ENCODE measurements around the gene CELF4. TPM values are rescaled to one million over a fixed set of nuclear protein-coding genes. Genes with fewer than 3 reads are reported as not detected.

The CELF4 gene
- total and polyA plus RNA-seq, 4 donors: 0.24 to 3.0 (median 1.3) TPM

DNA sequence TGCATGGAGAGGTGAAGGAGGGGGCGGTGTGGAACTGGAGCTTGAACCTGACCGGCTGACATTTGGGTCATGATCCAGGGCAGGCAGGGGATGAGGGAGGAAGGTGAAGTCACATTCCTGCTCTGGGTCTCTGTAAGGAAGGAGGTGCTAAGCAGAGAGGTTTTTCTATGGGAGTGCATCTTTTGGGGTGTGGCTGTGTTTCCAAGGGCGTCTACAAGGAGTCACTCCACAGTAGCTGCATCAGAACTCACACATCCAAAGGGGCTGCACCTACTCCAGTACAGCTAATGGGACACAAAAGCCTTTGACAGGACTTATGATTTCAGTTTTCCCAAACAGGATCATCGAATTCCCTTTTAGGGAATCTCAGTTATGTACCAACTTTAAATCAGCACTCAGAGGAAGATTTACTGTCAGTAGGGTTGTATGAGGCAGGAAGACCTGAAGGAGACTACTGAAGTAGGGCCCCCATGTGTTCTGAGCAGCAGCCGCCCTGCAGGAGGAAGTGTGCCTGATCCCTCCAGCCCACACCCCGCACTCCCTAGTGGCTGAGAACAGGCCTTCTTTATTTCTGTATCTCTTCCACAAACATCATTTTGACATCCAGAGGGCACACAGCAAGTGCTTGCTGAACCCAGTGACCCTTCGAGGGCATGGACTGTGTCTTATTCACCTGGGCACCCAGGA lies 137.2 kb downstream of the CELF4 start:
- H3K4me1 ChIP-seq (ENCODE audit: control insufficient read depth in 5 of 5, insufficient read depth in 5 of 5, low read length in 5 of 5): peaks cover 0 to 11% (median 0%) of the 10 kb centered on the region in 5 donors
- H3K9ac ChIP-seq (ENCODE audit: insufficient read depth in 1 of 2, low read length in 2 of 2): no peak overlapping the region
- WGBS, 2 donors: 73 to 77% methylated on average over 7 of the region's 7 CpGs
- no peaks in the 10 kb centered on the region for H3K27me3 ChIP-seq (ENCODE audit: control insufficient read depth in 3 of 3, insufficient read depth in 3 of 3, low read length in 2 of 3)
- H3K27ac ChIP-seq (ENCODE audit: low read depth in 1 of 2, low read length in 1 of 2): no peak overlapping the region
- H3K36me3 ChIP-seq (ENCODE audit: control insufficient read depth in 4 of 4, insufficient read depth in 4 of 4, low read length in 4 of 4): no peaks in the 10 kb centered on the region
- DNase-seq (no peak), ATAC-seq (ENCODE audit: insufficient read depth, low FRiP score) (no peak)
- TF ChIP-seq, protein P1, sequence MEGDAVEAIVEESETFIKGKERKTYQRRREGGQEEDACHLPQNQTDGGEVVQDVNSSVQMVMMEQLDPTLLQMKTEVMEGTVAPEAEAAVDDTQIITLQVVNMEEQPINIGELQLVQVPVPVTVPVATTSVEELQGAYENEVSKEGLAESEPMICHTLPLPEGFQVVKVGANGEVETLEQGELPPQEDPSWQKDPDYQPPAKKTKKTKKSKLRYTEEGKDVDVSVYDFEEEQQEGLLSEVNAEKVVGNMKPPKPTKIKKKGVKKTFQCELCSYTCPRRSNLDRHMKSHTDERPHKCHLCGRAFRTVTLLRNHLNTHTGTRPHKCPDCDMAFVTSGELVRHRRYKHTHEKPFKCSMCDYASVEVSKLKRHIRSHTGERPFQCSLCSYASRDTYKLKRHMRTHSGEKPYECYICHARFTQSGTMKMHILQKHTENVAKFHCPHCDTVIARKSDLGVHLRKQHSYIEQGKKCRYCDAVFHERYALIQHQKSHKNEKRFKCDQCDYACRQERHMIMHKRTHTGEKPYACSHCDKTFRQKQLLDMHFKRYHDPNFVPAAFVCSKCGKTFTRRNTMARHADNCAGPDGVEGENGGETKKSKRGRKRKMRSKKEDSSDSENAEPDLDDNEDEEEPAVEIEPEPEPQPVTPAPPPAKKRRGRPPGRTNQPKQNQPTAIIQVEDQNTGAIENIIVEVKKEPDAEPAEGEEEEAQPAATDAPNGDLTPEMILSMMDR (IDR thresholded peaks at IDR 0.05; ENCODE audit: control extremely low read depth, extremely low read depth): no peak
- no peaks in the 10 kb centered on the region for H3K9me3 ChIP-seq (ENCODE audit: control insufficient read depth in 4 of 4, insufficient read depth in 3 of 4, low read length in 3 of 4)
- H3K4me3 ChIP-seq: no peak overlapping the region

DNA sequence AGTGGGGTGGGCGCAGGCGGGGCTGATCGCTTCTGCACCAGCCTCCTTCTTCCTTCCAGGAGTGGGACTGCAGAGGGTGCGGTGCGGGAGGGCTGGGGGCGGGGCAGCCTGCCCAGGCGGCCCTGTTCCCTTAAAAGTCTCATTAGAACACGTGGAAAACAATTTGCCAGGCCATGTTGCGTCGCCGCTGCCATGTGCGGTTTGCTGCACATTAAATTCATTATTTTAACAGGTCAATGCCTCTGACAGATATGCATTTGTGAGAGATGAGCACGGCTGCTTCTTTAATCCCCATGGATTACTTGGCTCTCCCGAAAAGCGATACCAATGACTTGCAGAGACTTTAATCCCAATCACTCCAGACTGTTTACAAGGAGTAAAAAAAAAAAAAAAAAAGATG lies 139.0 kb downstream of the CELF4 start:
- TF ChIP-seq, protein P1 (IDR thresholded peaks at IDR 0.05; ENCODE audit: control extremely low read depth, extremely low read depth): no peak
- Histone ChIP-seq H3K9me3 (ENCODE audit: control insufficient read depth in 4 of 4, insufficient read depth in 3 of 4, low read length in 3 of 4) (no peaks in the 10 kb centered on the region), H3K4me1 (ENCODE audit: control insufficient read depth in 5 of 5, insufficient read depth in 5 of 5, low read length in 5 of 5) (peaks cover 0 to 27% (median 7%) of the 10 kb centered on the region in 5 donors), H3K27ac (ENCODE audit: low read depth in 1 of 2, low read length in 1 of 2) (no peak overlapping the region), H3K36me3 (ENCODE audit: control insufficient read depth in 4 of 4, insufficient read depth in 4 of 4, low read length in 4 of 4) (no peaks in the 10 kb centered on the region), H3K4me3 (no peak overlapping the region), H3K9ac (ENCODE audit: insufficient read depth in 1 of 2, low read length in 2 of 2) (no peak overlapping the region), H3K27me3 (ENCODE audit: control insufficient read depth in 3 of 3, insufficient read depth in 3 of 3, low read length in 2 of 3) (no peaks in the 10 kb centered on the region)
- DNase-seq (no peak), ATAC-seq (ENCODE audit: insufficient read depth, low FRiP score) (no peak)
- 85 to 88% methylated on average over 15 of the region's 15 CpGs for WGBS, 2 donors

DNA sequence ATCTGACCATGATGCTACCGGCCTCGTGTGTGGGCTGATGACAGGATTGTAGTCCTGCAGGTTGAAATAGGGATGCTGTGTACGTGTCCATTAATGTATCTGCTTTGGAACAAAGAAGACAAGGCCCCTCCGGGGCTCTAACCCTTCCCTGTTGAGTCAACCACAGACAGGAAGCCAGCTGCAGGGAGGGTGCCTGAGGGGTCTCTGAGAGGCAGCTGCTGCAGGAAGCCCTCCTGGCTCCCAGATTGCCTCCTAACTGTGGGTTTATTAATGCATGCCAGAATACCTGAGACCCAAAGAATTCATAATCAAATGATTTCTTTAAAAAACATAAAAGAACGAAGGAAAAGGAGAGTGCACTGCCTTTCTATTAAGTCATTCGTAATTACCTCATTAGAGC lies 140.4 kb downstream of the CELF4 start:
- no peaks in the 10 kb centered on the region for H3K36me3 ChIP-seq (ENCODE audit: control insufficient read depth in 4 of 4, insufficient read depth in 4 of 4, low read length in 4 of 4)
- TF ChIP-seq, protein P1 (IDR thresholded peaks at IDR 0.05; ENCODE audit: control extremely low read depth, extremely low read depth): no peak
- no peaks in the 10 kb centered on the region for H3K27me3 ChIP-seq (ENCODE audit: control insufficient read depth in 3 of 3, insufficient read depth in 3 of 3, low read length in 2 of 3)
- H3K27ac ChIP-seq (ENCODE audit: low read depth in 1 of 2, low read length in 1 of 2): no peak overlapping the region
- ATAC-seq (ENCODE audit: insufficient read depth, low FRiP score) (no peak), DNase-seq (no peak)
- no peak overlapping the region for H3K9ac ChIP-seq (ENCODE audit: insufficient read depth in 1 of 2, low read length in 2 of 2)
- H3K9me3 ChIP-seq (ENCODE audit: control insufficient read depth in 4 of 4, insufficient read depth in 3 of 4, low read length in 3 of 4): no peaks in the 10 kb centered on the region
- whole genome bisulfite sequencing, 2 donors: 62 to 70% methylated on average over 6 of the region's 6 CpGs
- H3K4me1 ChIP-seq (ENCODE audit: control insufficient read depth in 5 of 5, insufficient read depth in 5 of 5, low read length in 5 of 5): peaks cover 0 to 23% (median 7%) of the 10 kb centered on the region in 5 donors
- H3K4me3 ChIP-seq: no peak overlapping the region

DNA sequence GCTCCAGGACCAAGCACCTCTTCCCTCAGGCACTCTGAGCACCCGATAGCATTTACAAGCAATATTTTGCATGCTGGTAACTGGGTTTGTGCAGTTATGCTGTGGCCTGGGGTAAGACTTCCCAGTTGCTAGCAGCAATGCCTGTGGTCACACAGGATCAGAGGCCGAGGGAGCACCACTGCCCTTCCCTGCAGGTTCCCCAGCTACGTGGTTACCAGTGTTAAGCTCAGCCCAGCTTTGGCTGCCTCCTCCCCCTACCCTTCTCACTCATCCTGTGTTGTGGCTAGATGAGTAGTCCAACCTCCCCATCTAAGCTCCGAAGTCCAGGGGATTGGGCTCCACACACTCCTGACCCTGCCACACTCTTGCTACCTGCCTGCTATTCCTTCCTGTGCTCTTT lies 141.1 kb downstream of the CELF4 start:
- no peak overlapping the region for H3K27ac ChIP-seq (ENCODE audit: low read depth in 1 of 2, low read length in 1 of 2)
- H3K4me1 ChIP-seq (ENCODE audit: control insufficient read depth in 5 of 5, insufficient read depth in 5 of 5, low read length in 5 of 5): peaks cover 0 to 21% (median 7%) of the 10 kb centered on the region in 5 donors
- H3K27me3 ChIP-seq (ENCODE audit: control insufficient read depth in 3 of 3, insufficient read depth in 3 of 3, low read length in 2 of 3): no peaks in the 10 kb centered on the region
- no peak overlapping the region for H3K9ac ChIP-seq (ENCODE audit: insufficient read depth in 1 of 2, low read length in 2 of 2)
- no peaks in the 10 kb centered on the region for H3K9me3 ChIP-seq (ENCODE audit: control insufficient read depth in 4 of 4, insufficient read depth in 3 of 4, low read length in 3 of 4)
- 73 to 74% methylated on average over 4 of the region's 4 CpGs for WGBS, 2 donors
- TF ChIP-seq, protein P1 (IDR thresholded peaks at IDR 0.05; ENCODE audit: control extremely low read depth, extremely low read depth): no peak
- ATAC-seq (ENCODE audit: insufficient read depth, low FRiP score) (no peak), DNase-seq (no peak)
- no peaks in the 10 kb centered on the region for H3K36me3 ChIP-seq (ENCODE audit: control insufficient read depth in 4 of 4, insufficient read depth in 4 of 4, low read length in 4 of 4)
- no peak overlapping the region for H3K4me3 ChIP-seq
